Calu3 (cell line): ENCODE data around the gene FYCO1. TPM values are rescaled to one million over a fixed set of nuclear protein-coding genes. Genes with fewer than 3 reads are reported as not detected.

Experiments used
- BruUV-seq: library from RNA; stranded (reverse); fragments of 400-500 nt; replicated peaks from 2 replicates; lab custom pipeline; 2021; lab: Mats Ljungman, UMichigan
- CTCF ChIA-PET: fragments of 300-600 bp; sonication (Branson Sonifier 250); formaldehyde crosslinking; loops from one replicate; lab custom pipeline; 2022; ENCODE audit warnings: antibody characterized with exemption; lab: Charles Lee
- DNase-seq: peaks from one replicate; pipeline ENCODE4 v3.0.0; 2022
- H3K27ac Mint-ChIP-seq: one replicate; pipeline ENCODE4 v1.8.0; 2022; ENCODE audit warnings: mixed read lengths; ENCODE audit not compliant: unreplicated experiment
- H3K27me3 Mint-ChIP-seq: one replicate; pipeline ENCODE4 v1.8.0; 2022; ENCODE audit warnings: mixed read lengths; ENCODE audit not compliant: unreplicated experiment
- H3K36me3 Mint-ChIP-seq: one replicate; pipeline ENCODE4 v1.8.0; 2022; ENCODE audit warnings: mild to moderate bottlenecking, moderate library complexity, mixed read lengths; ENCODE audit not compliant: insufficient read depth, unreplicated experiment
- H3K4me1 Mint-ChIP-seq: one replicate; pipeline ENCODE4 v1.8.0; 2022; ENCODE audit warnings: mild to moderate bottlenecking, low read depth, mixed read lengths; ENCODE audit not compliant: unreplicated experiment
- H3K4me3 Mint-ChIP-seq: one replicate; pipeline ENCODE4 v1.8.0; 2022; ENCODE audit warnings: mild to moderate bottlenecking, low read depth, moderate library complexity, mixed read lengths; ENCODE audit not compliant: unreplicated experiment
- H3K9me3 Mint-ChIP-seq: one replicate; pipeline ENCODE4 v1.8.0; 2022; ENCODE audit warnings: low read depth, mixed read lengths; ENCODE audit not compliant: unreplicated experiment
- intact Hi-C: fragments of 100-400 bp; cut with micrococcal nuclease; formaldehyde crosslinking; loops from one replicate; pipeline ENCODE4 v1.10.0; 2022; ENCODE audit not compliant: unreplicated experiment
- total RNA-seq: library from RNA; stranded (reverse); gene quantifications from 2 replicates; pipeline ENCODE4 v1.2.3, GENCODE V29; 2022
- TF ChIP-seq, protein P1 (sequence below): fragments of 200-600 bp; IDR thresholded peaks from one replicate; pipeline ENCODE4 v1.8.0; 2022; ENCODE audit warnings: antibody characterized with exemption; ENCODE audit not compliant: unreplicated experiment

The FYCO1 gene
- total RNA-seq, 1 experiment from 2014 or later = 24.5 TPM

GRCh38 chr3:45940781-45941365 is 54.8 kb downstream of the FYCO1 start:
- no peak overlapping the region for H3K4me3 Mint-ChIP-seq
- H3K36me3 Mint-ChIP-seq = no peaks in the 10 kb centered on the region
- CTCF ChIA-PET = no interaction called here
- BruUV-seq = no TSS peak
- TF ChIP-seq, protein P1, sequence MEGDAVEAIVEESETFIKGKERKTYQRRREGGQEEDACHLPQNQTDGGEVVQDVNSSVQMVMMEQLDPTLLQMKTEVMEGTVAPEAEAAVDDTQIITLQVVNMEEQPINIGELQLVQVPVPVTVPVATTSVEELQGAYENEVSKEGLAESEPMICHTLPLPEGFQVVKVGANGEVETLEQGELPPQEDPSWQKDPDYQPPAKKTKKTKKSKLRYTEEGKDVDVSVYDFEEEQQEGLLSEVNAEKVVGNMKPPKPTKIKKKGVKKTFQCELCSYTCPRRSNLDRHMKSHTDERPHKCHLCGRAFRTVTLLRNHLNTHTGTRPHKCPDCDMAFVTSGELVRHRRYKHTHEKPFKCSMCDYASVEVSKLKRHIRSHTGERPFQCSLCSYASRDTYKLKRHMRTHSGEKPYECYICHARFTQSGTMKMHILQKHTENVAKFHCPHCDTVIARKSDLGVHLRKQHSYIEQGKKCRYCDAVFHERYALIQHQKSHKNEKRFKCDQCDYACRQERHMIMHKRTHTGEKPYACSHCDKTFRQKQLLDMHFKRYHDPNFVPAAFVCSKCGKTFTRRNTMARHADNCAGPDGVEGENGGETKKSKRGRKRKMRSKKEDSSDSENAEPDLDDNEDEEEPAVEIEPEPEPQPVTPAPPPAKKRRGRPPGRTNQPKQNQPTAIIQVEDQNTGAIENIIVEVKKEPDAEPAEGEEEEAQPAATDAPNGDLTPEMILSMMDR = no peak
- H3K27ac Mint-ChIP-seq = no peak overlapping the region
- peaks cover 8% of the 10 kb centered on the region for H3K4me1 Mint-ChIP-seq
- H3K9me3 Mint-ChIP-seq = peaks cover 4% of the 10 kb centered on the region
- H3K27me3 Mint-ChIP-seq = no peaks in the 10 kb centered on the region
- DNase-seq = no peak
- intact Hi-C loops = loop anchor here (5.0 kb wide), 1 partner anchor 266 kb away; the partner anchor contains the start of gene CCR1

DNA sequence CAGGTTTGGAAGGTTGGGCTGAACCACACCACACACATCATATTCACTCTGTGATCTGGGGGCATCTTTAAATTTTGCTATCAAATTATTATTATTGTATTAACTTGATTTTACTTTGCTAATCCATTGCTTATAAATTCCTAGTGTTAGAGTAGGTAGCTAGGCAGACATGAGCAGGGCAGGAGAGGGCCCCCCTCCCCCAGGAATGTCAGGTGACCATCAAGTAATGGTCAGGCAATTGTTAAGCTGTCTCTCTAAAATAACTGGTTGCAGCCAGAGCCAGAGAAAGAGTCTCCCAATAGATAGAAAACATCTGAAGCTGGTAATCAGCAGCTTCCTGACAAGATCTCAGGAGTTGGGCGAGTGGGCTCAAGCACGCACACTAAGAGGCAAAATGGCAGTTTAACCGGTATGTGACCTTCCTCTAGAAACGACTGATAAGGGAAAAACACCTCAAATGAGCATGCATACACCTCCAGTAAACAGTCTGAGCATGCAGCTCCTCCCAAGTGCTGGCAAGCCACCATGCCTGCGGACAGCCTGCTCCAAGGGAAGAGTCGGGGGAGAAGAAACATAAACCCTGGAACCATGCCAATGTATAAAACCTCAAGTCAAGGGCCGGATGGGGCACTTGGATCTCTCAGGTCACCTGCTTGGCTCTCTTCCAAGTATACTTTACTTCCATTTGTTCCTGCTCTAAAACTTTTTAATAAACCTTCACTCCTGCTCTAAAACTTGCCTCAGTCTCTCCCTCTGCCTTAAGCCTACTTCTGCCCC is 55.4 kb downstream of the FYCO1 start:
- peaks cover 8% of the 10 kb centered on the region for H3K4me1 Mint-ChIP-seq
- intact Hi-C loops = loop anchor here (5.0 kb wide), 1 partner anchor 267 kb away; the partner anchor contains the start of gene CCR1
- H3K27ac Mint-ChIP-seq = no peak overlapping the region
- no peaks in the 10 kb centered on the region for H3K27me3 Mint-ChIP-seq
- TF ChIP-seq, protein P1 = no peak
- no TSS peak for BruUV-seq
- peaks cover 4% of the 10 kb centered on the region for H3K9me3 Mint-ChIP-seq
- H3K4me3 Mint-ChIP-seq = no peak overlapping the region
- no peak for DNase-seq
- H3K36me3 Mint-ChIP-seq = no peaks in the 10 kb centered on the region
- CTCF ChIA-PET = interaction anchor here (0.6 to 1.6 kb wide), 2 partner anchors 12 to 194 kb away, joined by 4 read pairs; no protein-coding TSS in a partner anchor

GRCh38 chr3:45939341-45939771 is 56.3 kb downstream of the FYCO1 start:
- Mint-ChIP-seq H3K4me3 (no peak overlapping the region), H3K27ac (no peak overlapping the region), H3K27me3 (no peaks in the 10 kb centered on the region), H3K36me3 (no peaks in the 10 kb centered on the region), H3K9me3 (peaks cover 4% of the 10 kb centered on the region), H3K4me1 (peaks cover 8% of the 10 kb centered on the region)
- CTCF ChIA-PET = interaction anchor here (0.7 to 1.6 kb wide), 11 partner anchors 12 to 439 kb away, joined by 3 to 14 read pairs (median 4); partner anchors contain the start of genes CCR1 and CCR5
- intact Hi-C loops = loop anchor here (2.0 kb wide), 1 partner anchor 433 kb away; no protein-coding TSS in a partner anchor
- TF ChIP-seq, protein P1 = no peak
- BruUV-seq = no TSS peak
- DNase-seq = no peak

DNA sequence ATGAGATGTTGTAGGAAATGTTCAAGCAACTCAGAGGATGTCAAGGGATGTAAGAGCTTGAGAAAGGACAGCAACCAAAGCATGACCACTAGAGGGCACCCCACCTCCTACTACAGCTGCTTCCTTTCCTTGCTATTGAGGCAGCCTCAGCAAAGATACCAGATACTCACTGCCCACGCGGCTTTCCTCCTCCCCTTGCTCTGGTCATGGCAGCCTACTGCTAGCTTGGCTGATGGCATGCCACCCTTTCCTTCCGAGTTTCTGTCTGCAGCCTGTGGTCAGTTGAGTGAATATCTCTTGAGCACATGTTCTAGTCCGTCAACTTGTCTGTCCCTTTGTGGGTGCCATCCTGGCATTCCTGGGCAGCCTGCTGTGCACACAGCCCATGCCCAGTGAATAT is 56.8 kb downstream of the FYCO1 start:
- H3K27me3 Mint-ChIP-seq = no peaks in the 10 kb centered on the region
- H3K4me3 Mint-ChIP-seq = no peak overlapping the region
- TF ChIP-seq, protein P1 = peak; percentile 54
- H3K9me3 Mint-ChIP-seq = peaks cover 4% of the 10 kb centered on the region
- no peaks in the 10 kb centered on the region for H3K36me3 Mint-ChIP-seq
- CTCF ChIA-PET = interaction anchor here (0.7 to 1.6 kb wide), 11 partner anchors 11 to 439 kb away, joined by 3 to 14 read pairs (median 4); partner anchors contain the start of genes CCR1 and CCR5
- DNase-seq = peak; percentile 82
- H3K4me1 Mint-ChIP-seq = peaks cover 8% of the 10 kb centered on the region
- intact Hi-C loops = loop anchor here (1.0 to 2.0 kb wide), 2 partner anchors 139 to 434 kb away; no protein-coding TSS in a partner anchor
- H3K27ac Mint-ChIP-seq = no peak overlapping the region
- no TSS peak for BruUV-seq
